IMR-90 (cell line): ENCODE results near the gene OSBP2.

Source experiments
- CEBPB ChIP-seq: IDR thresholded peaks from 2 replicates; pipeline ENCODE4 v1.6.1; 2012; ENCODE audit warnings: low read depth, low read length, improper control_type of control experiment
- RAD21 ChIP-seq: IDR thresholded peaks from 2 replicates; pipeline ENCODE4 v1.6.1; 2012; ENCODE audit warnings: low read length, improper control_type of control experiment
- RFX5 ChIP-seq: IDR thresholded peaks from 2 replicates; pipeline ENCODE4 v1.8.0; 2012; ENCODE audit warnings: low read depth, mild to moderate bottlenecking, low read length, moderate library complexity
- TF ChIP-seq, protein P1 (sequence below): conservative IDR thresholded peaks from 2 replicates; pipeline ENCODE4 v1.5.1; 2012; ENCODE audit warnings: mild to moderate bottlenecking, low read depth, low read length, improper control_type of control experiment
- TF ChIP-seq, protein P2 (sequence below): fragments of 150-350 bp; IDR thresholded peaks from 2 replicates; pipeline ENCODE4 v1.6.1; 2017; ENCODE audit warnings: mild to moderate bottlenecking, antibody characterized with exemption, low read length, low read depth

GRCh38 chr22:30704978-30705377, 10.3 kb downstream of the OSBP2 start:
- no peak for TF ChIP-seq RFX5
- TF ChIP-seq RAD21: no peak
- no peak for TF ChIP-seq CEBPB
- TF ChIP-seq, protein P1, sequence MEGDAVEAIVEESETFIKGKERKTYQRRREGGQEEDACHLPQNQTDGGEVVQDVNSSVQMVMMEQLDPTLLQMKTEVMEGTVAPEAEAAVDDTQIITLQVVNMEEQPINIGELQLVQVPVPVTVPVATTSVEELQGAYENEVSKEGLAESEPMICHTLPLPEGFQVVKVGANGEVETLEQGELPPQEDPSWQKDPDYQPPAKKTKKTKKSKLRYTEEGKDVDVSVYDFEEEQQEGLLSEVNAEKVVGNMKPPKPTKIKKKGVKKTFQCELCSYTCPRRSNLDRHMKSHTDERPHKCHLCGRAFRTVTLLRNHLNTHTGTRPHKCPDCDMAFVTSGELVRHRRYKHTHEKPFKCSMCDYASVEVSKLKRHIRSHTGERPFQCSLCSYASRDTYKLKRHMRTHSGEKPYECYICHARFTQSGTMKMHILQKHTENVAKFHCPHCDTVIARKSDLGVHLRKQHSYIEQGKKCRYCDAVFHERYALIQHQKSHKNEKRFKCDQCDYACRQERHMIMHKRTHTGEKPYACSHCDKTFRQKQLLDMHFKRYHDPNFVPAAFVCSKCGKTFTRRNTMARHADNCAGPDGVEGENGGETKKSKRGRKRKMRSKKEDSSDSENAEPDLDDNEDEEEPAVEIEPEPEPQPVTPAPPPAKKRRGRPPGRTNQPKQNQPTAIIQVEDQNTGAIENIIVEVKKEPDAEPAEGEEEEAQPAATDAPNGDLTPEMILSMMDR: no peak
- TF ChIP-seq, protein P2, sequence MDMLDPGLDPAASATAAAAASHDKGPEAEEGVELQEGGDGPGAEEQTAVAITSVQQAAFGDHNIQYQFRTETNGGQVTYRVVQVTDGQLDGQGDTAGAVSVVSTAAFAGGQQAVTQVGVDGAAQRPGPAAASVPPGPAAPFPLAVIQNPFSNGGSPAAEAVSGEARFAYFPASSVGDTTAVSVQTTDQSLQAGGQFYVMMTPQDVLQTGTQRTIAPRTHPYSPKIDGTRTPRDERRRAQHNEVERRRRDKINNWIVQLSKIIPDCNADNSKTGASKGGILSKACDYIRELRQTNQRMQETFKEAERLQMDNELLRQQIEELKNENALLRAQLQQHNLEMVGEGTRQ: no peak
